Stomach (tissue), 9 donors: Measurements from ENCODE around the gene TP53RK. TPM values are rescaled to one million over a fixed set of nuclear protein-coding genes. Genes with fewer than 3 reads are reported as not detected.

ENCODE experiments used
- DNase-seq, 2 donors: peaks; one replicate each; pipeline versions ENCODE4 v3.0.0 to v3.0.0-alpha.2; 2013 to 2019
- H3K27ac ChIP-seq, 5 donors: fragments of 200-600 bp in 4 of 5; sonication (generic) in 4 of 5; one replicate each; pipeline ENCODE4 v1.5.1; 2013 to 2019; ENCODE audit warnings: mild to moderate bottlenecking in 1 of 5, moderate library complexity in 1 of 5
- H3K27me3 ChIP-seq, 3 donors: fragments of 200-600 bp; sonication (generic); one replicate each; pipeline ENCODE4 v1.5.1; 2017 to 2019; ENCODE audit warnings: mixed run types in 1 of 3
- H3K36me3 ChIP-seq, 4 donors: fragments of 200-600 bp; sonication (generic); 1 replicate in 3 of 4; 2 replicates in 1 of 4; pipeline ENCODE4 v1.5.1; 2016 to 2019
- H3K4me1 ChIP-seq, 4 donors: fragments of 200-600 bp; sonication (generic); one replicate each; pipeline ENCODE4 v1.5.1; 2016 to 2019
- H3K4me3 ChIP-seq, 4 donors: fragments of 200-600 bp; sonication (generic) in 3 of 4; one replicate each; pipeline ENCODE4 v1.5.1; 2016 to 2019; ENCODE audit warnings: mild to moderate bottlenecking in 1 of 4
- H3K9me3 ChIP-seq, 4 donors: fragments of 200-600 bp; sonication (generic); one replicate each; pipeline ENCODE4 v1.5.1; 2016 to 2019
- EP300 ChIP-seq: sonication (generic); formaldehyde crosslinking; IDR thresholded peaks from one replicate; pipeline ENCODE4 v1.6.1; 2017; ENCODE audit warnings: antibody characterized with exemption
- POLR2A ChIP-seq, 4 donors: fragments of 450-650 bp; IDR thresholded peaks; one replicate each; pipeline ENCODE4 v1.6.1; 2016; ENCODE audit warnings: antibody characterized with exemption in 4 of 4, control low read depth in 2 of 4, mild to moderate bottlenecking in 1 of 4, moderate library complexity in 1 of 4
- POLR2AphosphoS5 ChIP-seq, 3 donors: sonication (generic); formaldehyde crosslinking; IDR thresholded peaks; one replicate each; pipeline ENCODE4 v1.6.1; 2016; ENCODE audit warnings: antibody characterized with exemption in 3 of 3
- WGBS, 5 donors: extraction: QIAGEN DNeasy Blood & Tissue Kit in 3 of 5; methylation state at CpG; one replicate each; pipeline versions ENCODE4 v1.1.5 to v1.1.7; 2013 to 2018; 5-methylcytosine and 5-hydroxymethylcytosine counted together
- intact Hi-C: fragments of 100-400 bp; cut with DNase I; formaldehyde crosslinking; loops from one replicate; pipeline ENCODE4 v1.15.1; 2023; ENCODE audit warnings: low total_unique reads
- polyA plus RNA-seq, 3 donors: library from polyadenylated mRNA; stranded (reverse); fragments of 200-250 nt; gene quantifications; one replicate each; pipeline ENCODE4 v1.2.3, GENCODE V29; 2013
- total RNA-seq, 5 donors: library from RNA; depleted of rRNA; stranded (reverse); fragments of >200 nt; gene quantifications; one replicate each; pipeline versions ENCODE4 v1.1.0 to v1.2.3, GENCODE V29; 2014 to 2016
- TF ChIP-seq, protein P1 (sequence below), 7 experiments: fragments of 450-650 bp in 4 of 7; fragments of 200-600 bp in 3 of 7; sonication (generic) in 3 of 7; IDR thresholded peaks; one replicate each; pipeline ENCODE4 v1.5.1; 2016 to 2019; ENCODE audit warnings: antibody characterized with exemption in 7 of 7, control low read depth in 2 of 7, mild to moderate bottlenecking in 1 of 7
- donor health status: healthy with polysubstance abuse.
- donor health status: Bipolar disorder and iron deficiency.
- donor health status: healthy.

TP53RK gene
- total and polyA plus RNA-seq, 8 donors = 1.8 to 64.3 (median 12.9) TPM

DNA sequence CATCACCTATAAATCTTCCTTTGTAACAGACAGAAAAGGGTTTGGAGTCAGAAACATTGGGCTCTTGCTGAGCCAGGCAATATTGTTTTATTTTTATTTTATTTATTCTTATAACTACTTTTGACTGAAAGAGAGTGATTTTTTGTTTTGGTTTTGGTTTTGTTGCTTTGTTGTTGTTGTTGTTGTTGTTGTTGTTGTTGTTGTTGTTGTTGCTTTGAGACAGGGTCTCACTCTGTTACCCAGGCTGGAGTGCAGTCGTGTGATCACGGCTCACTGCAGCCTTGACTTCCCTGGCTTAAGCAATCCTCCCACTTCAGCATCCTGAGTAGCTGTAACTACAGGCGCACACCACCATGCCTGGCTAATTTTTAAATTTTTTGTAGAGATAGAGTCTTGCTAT, 22.9 kb downstream of the TP53RK start:
- no peaks in the 10 kb centered on the region for H3K4me1 ChIP-seq
- peaks cover 0 to 11% (median 0%) of the 10 kb centered on the region in 4 donors for H3K36me3 ChIP-seq
- no peak for DNase-seq
- H3K27ac ChIP-seq = no peak overlapping the region
- no peaks in the 10 kb centered on the region for H3K27me3 ChIP-seq
- WGBS, 5 donors = 94 to 98% (median 97%) methylated on average over 3 of the region's 3 CpGs
- peaks cover 0 to 15% (median 10%) of the 10 kb centered on the region in 4 donors for H3K9me3 ChIP-seq
- intact Hi-C loops = no loop called here
- TF ChIP-seq POLR2A (IDR thresholded peaks at IDR 0.05) (no peak), EP300 (no peak), POLR2AphosphoS5 (IDR thresholded peaks at IDR 0.05) (no peak)
- TF ChIP-seq, protein P1, sequence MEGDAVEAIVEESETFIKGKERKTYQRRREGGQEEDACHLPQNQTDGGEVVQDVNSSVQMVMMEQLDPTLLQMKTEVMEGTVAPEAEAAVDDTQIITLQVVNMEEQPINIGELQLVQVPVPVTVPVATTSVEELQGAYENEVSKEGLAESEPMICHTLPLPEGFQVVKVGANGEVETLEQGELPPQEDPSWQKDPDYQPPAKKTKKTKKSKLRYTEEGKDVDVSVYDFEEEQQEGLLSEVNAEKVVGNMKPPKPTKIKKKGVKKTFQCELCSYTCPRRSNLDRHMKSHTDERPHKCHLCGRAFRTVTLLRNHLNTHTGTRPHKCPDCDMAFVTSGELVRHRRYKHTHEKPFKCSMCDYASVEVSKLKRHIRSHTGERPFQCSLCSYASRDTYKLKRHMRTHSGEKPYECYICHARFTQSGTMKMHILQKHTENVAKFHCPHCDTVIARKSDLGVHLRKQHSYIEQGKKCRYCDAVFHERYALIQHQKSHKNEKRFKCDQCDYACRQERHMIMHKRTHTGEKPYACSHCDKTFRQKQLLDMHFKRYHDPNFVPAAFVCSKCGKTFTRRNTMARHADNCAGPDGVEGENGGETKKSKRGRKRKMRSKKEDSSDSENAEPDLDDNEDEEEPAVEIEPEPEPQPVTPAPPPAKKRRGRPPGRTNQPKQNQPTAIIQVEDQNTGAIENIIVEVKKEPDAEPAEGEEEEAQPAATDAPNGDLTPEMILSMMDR (IDR thresholded peaks at IDR 0.05) = no peak
- no peak overlapping the region for H3K4me3 ChIP-seq

GRCh38 chr20:46665602-46666001, 23.6 kb downstream of the TP53RK start:
- Histone ChIP-seq H3K9me3 (peaks cover 0 to 8% (median 7%) of the 10 kb centered on the region in 4 donors), H3K27me3 (no peaks in the 10 kb centered on the region), H3K4me3 (no peak overlapping the region), H3K27ac (no peak overlapping the region), H3K36me3 (peaks cover 0 to 14% (median 0%) of the 10 kb centered on the region in 4 donors), H3K4me1 (no peaks in the 10 kb centered on the region)
- no peak for DNase-seq
- intact Hi-C loops = no loop called here
- TF ChIP-seq, protein P1 (IDR thresholded peaks at IDR 0.05) = no peak
- TF ChIP-seq POLR2A (IDR thresholded peaks at IDR 0.05) (no peak), POLR2AphosphoS5 (IDR thresholded peaks at IDR 0.05) (no peak), EP300 (no peak)
- WGBS, 5 donors = 72 to 85% (median 79%) methylated on average over 3 of the region's 3 CpGs

DNA sequence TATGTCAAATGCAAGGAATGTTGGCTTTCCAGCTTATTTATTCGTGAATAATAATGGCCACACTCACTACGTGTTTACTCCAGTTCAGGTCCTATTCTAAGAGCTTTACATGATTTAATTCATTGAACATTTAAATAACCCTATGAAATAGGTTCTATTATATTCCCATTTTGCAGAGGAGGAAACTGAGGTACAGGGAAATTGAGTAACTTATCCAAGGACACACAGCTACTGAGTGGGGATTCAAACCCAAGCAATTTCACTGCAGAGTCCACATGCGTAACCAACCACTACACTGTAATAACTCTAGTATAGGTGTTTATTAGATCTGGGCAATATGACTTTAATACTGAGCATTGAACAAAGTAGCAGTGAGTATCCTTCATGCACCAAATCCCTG, 25.7 kb downstream of the TP53RK start:
- Histone ChIP-seq H3K36me3 (peaks cover 0 to 5% (median 0%) of the 10 kb centered on the region in 4 donors), H3K27ac (no peak overlapping the region), H3K27me3 (no peaks in the 10 kb centered on the region), H3K4me3 (no peak overlapping the region), H3K9me3 (peaks cover 0 to 4% (median 0%) of the 10 kb centered on the region in 4 donors), H3K4me1 (no peaks in the 10 kb centered on the region)
- intact Hi-C loops = no loop called here
- no peak for DNase-seq
- TF ChIP-seq POLR2A (IDR thresholded peaks at IDR 0.05) (no peak), EP300 (no peak), POLR2AphosphoS5 (IDR thresholded peaks at IDR 0.05) (no peak)
- TF ChIP-seq, protein P1 (IDR thresholded peaks at IDR 0.05) = no peak
- WGBS, 5 donors = 94 to 98% (median 97%) methylated on average over 3 of the region's 3 CpGs

DNA sequence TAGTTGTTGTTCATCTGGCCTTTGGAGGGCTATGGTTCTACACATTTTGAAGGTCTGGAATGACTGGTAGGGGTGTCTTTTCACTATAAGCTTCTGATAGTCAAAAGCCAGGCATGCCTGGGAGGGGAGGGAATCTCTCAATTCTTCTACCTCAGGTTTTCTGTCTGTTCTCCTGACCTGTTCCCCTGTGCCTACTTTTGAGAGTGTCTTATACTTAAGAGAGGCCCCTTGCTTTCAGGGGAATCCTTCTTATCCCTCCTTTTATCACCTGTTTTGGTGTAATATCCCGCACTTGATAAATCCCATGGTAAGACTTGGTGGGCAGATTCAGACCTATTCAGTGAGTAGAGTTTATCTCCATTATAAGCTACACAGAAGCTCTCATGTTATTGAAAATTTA, 27.6 kb downstream of the TP53RK start:
- no peak for TF ChIP-seq EP300
- TF ChIP-seq POLR2A (IDR thresholded peaks at IDR 0.05) = no peak
- TF ChIP-seq, protein P1 (IDR thresholded peaks at IDR 0.05) = no peak
- no peak for TF ChIP-seq POLR2AphosphoS5 (IDR thresholded peaks at IDR 0.05)
- no peak for DNase-seq
- Histone ChIP-seq H3K27ac (no peak overlapping the region), H3K27me3 (no peaks in the 10 kb centered on the region), H3K4me3 (no peak overlapping the region), H3K4me1 (no peaks in the 10 kb centered on the region), H3K36me3 (peaks cover 0 to 5% (median 0%) of the 10 kb centered on the region in 4 donors), H3K9me3 (peaks cover 0 to 4% (median 0%) of the 10 kb centered on the region in 4 donors)
- WGBS, 5 donors = 90 to 100% (median 100%) methylated on average over 1 of the region's 1 CpG
- intact Hi-C loops = no loop called here
